Measurements from ENCODE around the gene ARHGEF37.

GRCh38 chr5:149647334-149647733, 66.0 kb downstream of the ARHGEF37 start:
- TF ChIP-seq CTCF (IDR thresholded peaks at IDR 0.05) (no peak), POLR2A (IDR thresholded peaks at IDR 0.05) (no peak)
